Caco-2 (cell line): Measurements from ENCODE around the gene ERMN. TPM values are rescaled to one million over a fixed set of nuclear protein-coding genes. Genes with fewer than 3 reads are reported as not detected.
"Not testable (repeated sequence)": the region's sequence is repeated elsewhere in the genome, so short reads cannot be mapped to it uniquely, and the experiment has no call there.

Experiments
- BruUV-seq: library from RNA; stranded (reverse); fragments of 400-500 nt; replicated peaks from 2 replicates; lab custom pipeline; 2021; lab: Mats Ljungman, UMichigan
- CTCF ChIA-PET: fragments of 300-600 bp; sonication (Branson Sonifier 250); formaldehyde crosslinking; loops from one replicate; lab custom pipeline; 2022; ENCODE audit warnings: antibody characterized with exemption; lab: Charles Lee
- POLR2A ChIA-PET: fragments of 300-600 bp; sonication (Branson Sonifier 250); formaldehyde crosslinking; loops from one replicate; lab custom pipeline; 2022; ENCODE audit warnings: antibody characterized with exemption; lab: Charles Lee
- DNase-seq, 2 experiments: peaks; one replicate each; pipeline versions ENCODE4 v3.0.0 to v3.0.0-alpha.2; 2020 to 2022
- H3K27me3 ChIP-seq: replicated peaks from 2 replicates; pipeline ENCODE4 v1.6.0; 2011; ENCODE audit warnings: low read length; ENCODE audit not compliant: control insufficient read depth, insufficient read depth
- H3K36me3 ChIP-seq: 2 replicates; pipeline ENCODE4 v1.5.1; 2011; ENCODE audit warnings: low read length; ENCODE audit not compliant: control insufficient read depth, insufficient read depth
- H3K4me1 ChIP-seq: fragments of 250-450 bp; sonication (Bioruptor Pico); 2 replicates; pipeline ENCODE4 v1.5.1; 2020; ENCODE audit warnings: mild to moderate bottlenecking
- H3K4me3 ChIP-seq: 2 replicates; pipeline ENCODE4 v1.5.1; 2011; ENCODE audit warnings: low read depth, mild to moderate bottlenecking, control low read depth, low read length
- H3K9me3 ChIP-seq: fragments of 250-450 bp; sonication (Bioruptor Pico); 2 replicates; pipeline ENCODE4 v1.5.1; 2020; ENCODE audit warnings: mild to moderate bottlenecking, moderate library complexity
- H3K27ac Mint-ChIP-seq: one replicate; pipeline ENCODE4 v1.8.0; 2022; ENCODE audit warnings: mixed read lengths; ENCODE audit not compliant: unreplicated experiment
- H3K27me3 Mint-ChIP-seq: one replicate; pipeline ENCODE4 v1.8.0; 2022; ENCODE audit warnings: mixed read lengths; ENCODE audit not compliant: insufficient read depth, unreplicated experiment
- H3K36me3 Mint-ChIP-seq: one replicate; pipeline ENCODE4 v1.8.0; 2022; ENCODE audit warnings: mild to moderate bottlenecking, mixed read lengths; ENCODE audit not compliant: insufficient read depth, unreplicated experiment
- H3K4me1 Mint-ChIP-seq: one replicate; pipeline ENCODE4 v1.8.0; 2022; ENCODE audit warnings: low read depth, mixed read lengths; ENCODE audit not compliant: unreplicated experiment
- H3K4me3 Mint-ChIP-seq: one replicate; pipeline ENCODE4 v1.8.0; 2022; ENCODE audit warnings: mild to moderate bottlenecking, moderate library complexity, mixed read lengths; ENCODE audit not compliant: unreplicated experiment
- H3K9me3 Mint-ChIP-seq: one replicate; pipeline ENCODE4 v1.8.0; 2022; ENCODE audit warnings: mixed read lengths; ENCODE audit not compliant: unreplicated experiment
- CTCF ChIP-seq, 2 experiments: fragments of 200-600 bp in 1 of 2; IDR thresholded peaks; 1 replicate in 1 of 2; 2 replicates in 1 of 2; pipeline versions ENCODE4 v1.5.1 to v1.8.0; 2011 to 2022; ENCODE audit warnings: antibody characterized with exemption in 1 of 2, control low read depth in 1 of 2, inconsistent platforms in 1 of 2, low read depth in 1 of 2, low read length in 1 of 2, mild to moderate bottlenecking in 1 of 2, moderate library complexity in 1 of 2; ENCODE audit not compliant: insufficient read depth in 1 of 2, severe bottlenecking in 1 of 2, unreplicated experiment in 1 of 2
- intact Hi-C: fragments of 100-400 bp; cut with micrococcal nuclease; formaldehyde crosslinking; loops from one replicate; pipeline ENCODE4 v1.10.0; 2022; ENCODE audit not compliant: unreplicated experiment
- total RNA-seq: library from RNA; stranded (reverse); gene quantifications from 2 replicates; pipeline ENCODE4 v1.2.3, GENCODE V29; 2022

ERMN gene
- total RNA-seq, 1 experiment from 2014 or later: 0.61 TPM

GRCh38 chr2:157287160-157287559 is 38.5 kb downstream of the ERMN start:
- no TSS peak for BruUV-seq
- no peak overlapping the region for H3K4me3 ChIP-seq
- intact Hi-C loops: no loop called here
- DNase-seq: no peak
- H3K27ac Mint-ChIP-seq: no peak overlapping the region
- TF ChIP-seq CTCF (IDR thresholded peaks at IDR 0.05; ENCODE audit: insufficient read depth in 1 of 2, low read depth in 1 of 2, low read length in 1 of 2, severe bottlenecking in 1 of 2, unreplicated experiment in 1 of 2): no peak
- no peaks in the 10 kb centered on the region for H3K9me3 ChIP-seq
- H3K4me1 Mint-ChIP-seq: peaks cover 12% of the 10 kb centered on the region
- H3K4me3 Mint-ChIP-seq: no peak overlapping the region
- H3K4me1 ChIP-seq: peaks cover 17% of the 10 kb centered on the region
- ChIA-PET CTCF (no interaction called here), POLR2A (no interaction called here)
- no peaks in the 10 kb centered on the region for H3K36me3 ChIP-seq
- H3K27me3 Mint-ChIP-seq: no peaks in the 10 kb centered on the region
- no peaks in the 10 kb centered on the region for H3K27me3 ChIP-seq
- no peaks in the 10 kb centered on the region for H3K36me3 Mint-ChIP-seq
- no peaks in the 10 kb centered on the region for H3K9me3 Mint-ChIP-seq

GRCh38 chr2:157283468-157283867 is 42.2 kb downstream of the ERMN start:
- Histone ChIP-seq H3K36me3 (no peaks in the 10 kb centered on the region), H3K27me3 (no peaks in the 10 kb centered on the region), H3K4me1 (no peaks in the 10 kb centered on the region), H3K4me3 (no peak overlapping the region), H3K9me3 (no peaks in the 10 kb centered on the region)
- no TSS peak for BruUV-seq
- intact Hi-C loops: no loop called here
- Mint-ChIP-seq H3K27ac (no peak overlapping the region), H3K36me3 (no peaks in the 10 kb centered on the region), H3K4me3 (no peak overlapping the region), H3K4me1 (no peaks in the 10 kb centered on the region), H3K9me3 (no peaks in the 10 kb centered on the region), H3K27me3 (no peaks in the 10 kb centered on the region)
- no peak for DNase-seq
- ChIA-PET POLR2A (no interaction called here), CTCF (no interaction called here)
- no peak for TF ChIP-seq CTCF (IDR thresholded peaks at IDR 0.05; ENCODE audit: insufficient read depth in 1 of 2, low read depth in 1 of 2, low read length in 1 of 2, severe bottlenecking in 1 of 2, unreplicated experiment in 1 of 2)

GRCh38 chr2:157281316-157281715 is 44.3 kb downstream of the ERMN start:
- CTCF ChIA-PET: no interaction called here
- BruUV-seq: no TSS peak

GRCh38 chr2:157279311-157279710 is 46.3 kb downstream of the ERMN start:
- H3K4me3 ChIP-seq, POLR2A ChIA-PET, H3K36me3 ChIP-seq, CTCF ChIA-PET, H3K4me1 Mint-ChIP-seq, H3K4me1 ChIP-seq, BruUV-seq, H3K9me3 ChIP-seq, H3K9me3 Mint-ChIP-seq, H3K27me3 ChIP-seq, H3K36me3 Mint-ChIP-seq, DNase-seq, H3K4me3 Mint-ChIP-seq, H3K27me3 Mint-ChIP-seq, H3K27ac Mint-ChIP-seq, intact Hi-C loops: not testable (repeated sequence)

More at GRCh38 chr2:157281316-157281715, 44.3 kb downstream of the ERMN start:
- Histone ChIP-seq H3K4me1 (no peaks in the 10 kb centered on the region), H3K36me3 (no peaks in the 10 kb centered on the region), H3K9me3 (no peaks in the 10 kb centered on the region), H3K4me3 (no peak overlapping the region), H3K27me3 (no peaks in the 10 kb centered on the region)
- intact Hi-C loops: no loop called here
- H3K9me3 Mint-ChIP-seq: no peaks in the 10 kb centered on the region
- H3K36me3 Mint-ChIP-seq: no peaks in the 10 kb centered on the region
- H3K4me3 Mint-ChIP-seq: no peak overlapping the region
- POLR2A ChIA-PET: no interaction called here
- no peaks in the 10 kb centered on the region for H3K27me3 Mint-ChIP-seq
- DNase-seq: no peak
- TF ChIP-seq CTCF (IDR thresholded peaks at IDR 0.05; ENCODE audit: insufficient read depth in 1 of 2, low read depth in 1 of 2, low read length in 1 of 2, severe bottlenecking in 1 of 2, unreplicated experiment in 1 of 2): no peak
- H3K4me1 Mint-ChIP-seq: no peaks in the 10 kb centered on the region
- H3K27ac Mint-ChIP-seq: no peak overlapping the region
